Progenitor cell of endocrine pancreas (in vitro differentiated cells): ENCODE results near the gene IP6K3. TPM values are rescaled to one million over a fixed set of nuclear protein-coding genes. Genes with fewer than 3 reads are reported as not detected.

Experiments used
- DNase-seq: peaks from one replicate; pipeline ENCODE4 v3.0.0; 2021; ENCODE audit warnings: low spot score; ENCODE audit not compliant: unreplicated experiment
- H3K27ac Mint-ChIP-seq: 2 replicates; pipeline ENCODE4 v1.8.0; 2021; ENCODE audit warnings: mild to moderate bottlenecking, moderate library complexity, mixed read lengths
- H3K27me3 Mint-ChIP-seq: 2 replicates; pipeline ENCODE4 v1.8.0; 2021; ENCODE audit warnings: mixed read lengths
- H3K36me3 Mint-ChIP-seq: 2 replicates; pipeline ENCODE4 v1.8.0; 2022; ENCODE audit warnings: mixed read lengths; ENCODE audit not compliant: insufficient read depth
- H3K4me1 Mint-ChIP-seq: 2 replicates; pipeline ENCODE4 v1.8.0; 2021; ENCODE audit warnings: low read depth, mixed read lengths
- H3K4me3 Mint-ChIP-seq: 2 replicates; pipeline ENCODE4 v1.8.0; 2021; ENCODE audit warnings: low read depth, mild to moderate bottlenecking, moderate library complexity, mixed read lengths
- H3K9me3 Mint-ChIP-seq: 2 replicates; pipeline ENCODE4 v1.8.0; 2021; ENCODE audit warnings: low read depth, mixed read lengths
- microRNA-seq: library from miRNA; unstranded; fragments of <30 nt; microRNA quantifications from one replicate; pipeline ENCODE4 v1.1.0, GENCODE V29; 2020; ENCODE audit warnings: borderline number of aligned reads; ENCODE audit not compliant: unreplicated experiment
- total RNA-seq: library from RNA; stranded (reverse); gene quantifications from 2 replicates; pipeline ENCODE4 v1.2.1, GENCODE V29; 2021
- TF ChIP-seq, protein P1 (sequence below): fragments of 200-600 bp; sonication (generic); IDR thresholded peaks from one replicate; pipeline ENCODE4 v1.5.0; 2021; ENCODE audit warnings: antibody characterized with exemption, mild to moderate bottlenecking; ENCODE audit not compliant: unreplicated experiment

Gene IP6K3
- total RNA-seq, 1 donor from 2014 or later: 0.14 TPM

DNA sequence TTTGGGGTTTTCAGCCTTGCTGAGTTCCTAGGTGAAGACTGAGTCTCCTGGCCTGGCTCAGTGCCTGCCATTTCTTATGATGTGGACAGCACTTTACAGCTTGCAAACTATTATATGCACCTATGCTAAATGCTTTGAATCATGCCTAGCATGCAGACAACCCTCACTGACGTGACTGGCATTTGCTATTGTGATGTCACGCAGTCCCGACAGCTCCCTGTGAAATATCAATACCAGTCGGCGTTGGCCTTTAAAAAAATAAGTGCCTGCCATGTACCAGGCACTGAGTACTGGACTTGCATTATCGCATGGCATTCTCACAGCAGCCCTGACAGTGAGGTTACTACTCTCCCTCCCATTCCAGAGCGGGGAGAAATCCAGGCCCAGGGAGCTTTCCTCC lies 70.7 kb downstream of the IP6K3 start:
- Mint-ChIP-seq H3K27me3 (no peaks in the 10 kb centered on the region), H3K4me1 (no peaks in the 10 kb centered on the region), H3K9me3 (no peaks in the 10 kb centered on the region)

DNA sequence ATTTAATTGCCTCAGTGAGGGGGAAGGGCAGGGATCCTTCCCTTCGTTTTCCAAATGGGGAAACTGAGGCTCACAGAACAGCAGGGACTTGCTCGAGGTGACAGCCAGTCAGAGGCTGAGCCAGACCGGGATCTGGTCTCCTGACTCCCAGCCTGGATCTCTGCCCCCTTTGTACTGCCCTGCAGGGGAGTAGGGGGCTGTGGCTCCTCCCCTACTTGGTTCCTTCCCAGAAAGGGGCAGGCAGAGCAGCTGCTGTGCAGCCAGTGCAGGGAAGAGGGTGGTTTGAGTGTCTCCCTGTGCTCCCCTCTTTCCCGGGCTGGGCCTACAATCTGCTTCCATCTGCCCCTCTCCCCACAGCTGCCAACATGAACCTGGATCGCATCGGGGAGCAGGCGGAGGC lies 72.9 kb downstream of the IP6K3 start:
- Mint-ChIP-seq H3K4me1 (no peaks in the 10 kb centered on the region), H3K36me3 (peaks cover 5% of the 10 kb centered on the region), H3K27ac (no peak overlapping the region), H3K4me3 (no peak overlapping the region), H3K27me3 (no peaks in the 10 kb centered on the region), H3K9me3 (no peaks in the 10 kb centered on the region)
- TF ChIP-seq, protein P1, sequence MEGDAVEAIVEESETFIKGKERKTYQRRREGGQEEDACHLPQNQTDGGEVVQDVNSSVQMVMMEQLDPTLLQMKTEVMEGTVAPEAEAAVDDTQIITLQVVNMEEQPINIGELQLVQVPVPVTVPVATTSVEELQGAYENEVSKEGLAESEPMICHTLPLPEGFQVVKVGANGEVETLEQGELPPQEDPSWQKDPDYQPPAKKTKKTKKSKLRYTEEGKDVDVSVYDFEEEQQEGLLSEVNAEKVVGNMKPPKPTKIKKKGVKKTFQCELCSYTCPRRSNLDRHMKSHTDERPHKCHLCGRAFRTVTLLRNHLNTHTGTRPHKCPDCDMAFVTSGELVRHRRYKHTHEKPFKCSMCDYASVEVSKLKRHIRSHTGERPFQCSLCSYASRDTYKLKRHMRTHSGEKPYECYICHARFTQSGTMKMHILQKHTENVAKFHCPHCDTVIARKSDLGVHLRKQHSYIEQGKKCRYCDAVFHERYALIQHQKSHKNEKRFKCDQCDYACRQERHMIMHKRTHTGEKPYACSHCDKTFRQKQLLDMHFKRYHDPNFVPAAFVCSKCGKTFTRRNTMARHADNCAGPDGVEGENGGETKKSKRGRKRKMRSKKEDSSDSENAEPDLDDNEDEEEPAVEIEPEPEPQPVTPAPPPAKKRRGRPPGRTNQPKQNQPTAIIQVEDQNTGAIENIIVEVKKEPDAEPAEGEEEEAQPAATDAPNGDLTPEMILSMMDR: no peak
- no peak for DNase-seq

More for the DNA sequence above, 70.7 kb downstream of the IP6K3 start:
- no peak for DNase-seq
- Mint-ChIP-seq H3K4me3 (no peak overlapping the region), H3K36me3 (peaks cover 11% of the 10 kb centered on the region), H3K27ac (peak overlapping the region; percentile 90)
- TF ChIP-seq, protein P1: no peak

DNA sequence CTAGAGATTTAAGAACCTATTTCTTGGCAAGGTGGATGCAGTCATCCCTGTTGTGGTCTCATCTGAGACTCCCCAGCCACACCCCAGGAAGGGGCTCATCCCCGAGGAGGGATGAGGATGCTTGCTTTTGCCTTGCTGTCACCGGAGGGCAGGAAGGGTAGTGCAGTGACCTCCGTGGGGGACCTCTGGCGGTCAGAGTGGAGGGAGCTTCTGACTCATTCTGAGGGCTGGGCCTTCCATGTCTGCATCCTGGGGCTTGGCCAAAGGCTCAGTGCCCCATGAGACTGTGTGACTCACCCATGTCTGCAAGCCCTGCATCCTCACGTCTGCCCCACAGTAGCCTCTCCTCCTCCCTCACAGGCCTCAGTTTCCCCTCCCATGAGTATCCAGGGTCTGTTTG lies 73.9 kb downstream of the IP6K3 start:
- Mint-ChIP-seq H3K27ac (no peak overlapping the region), H3K4me3 (no peak overlapping the region), H3K36me3 (peaks cover 3% of the 10 kb centered on the region), H3K9me3 (no peaks in the 10 kb centered on the region), H3K4me1 (no peaks in the 10 kb centered on the region), H3K27me3 (no peaks in the 10 kb centered on the region)
- DNase-seq: no peak
- TF ChIP-seq, protein P1: no peak

DNA sequence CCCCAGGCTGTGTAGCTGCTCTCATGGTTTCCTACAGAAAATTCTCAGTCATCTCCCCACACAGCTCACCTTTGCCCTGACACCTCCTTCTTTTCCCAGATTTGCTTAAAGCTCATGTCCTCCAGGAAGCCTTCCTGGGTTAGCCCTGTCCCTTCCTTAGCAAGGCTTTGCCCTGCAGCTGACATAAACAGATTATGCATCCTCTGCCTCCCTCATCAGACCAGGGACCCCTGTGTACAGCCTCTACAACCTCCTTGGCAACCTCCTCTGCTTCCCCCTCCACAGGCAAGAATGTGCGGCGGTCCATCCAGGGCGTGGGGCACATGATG lies 75.0 kb downstream of the IP6K3 start:
- Mint-ChIP-seq H3K36me3 (no peaks in the 10 kb centered on the region), H3K4me3 (no peak overlapping the region), H3K4me1 (no peaks in the 10 kb centered on the region), H3K27ac (no peak overlapping the region), H3K27me3 (no peaks in the 10 kb centered on the region), H3K9me3 (no peaks in the 10 kb centered on the region)
- TF ChIP-seq, protein P1: no peak
- no peak for DNase-seq

Small RNA genes within 50 kb of the gene (microRNA-seq; reads per million reads assigned to microRNA genes)
- gene MIR3934: 4.8 reads per million

Other genes starting within 250 kb of the IP6K3 start
- gene BAK1, start 166.6 kb downstream of the IP6K3 start, total RNA-seq: 21.0 and 22.4 TPM in 2 replicates
- 28.3 and 30.4 TPM in 2 replicates for gene ITPR3, start 125.6 kb downstream of the IP6K3 start, total RNA-seq
- 97.2 and 99.4 TPM in 2 replicates for gene UQCC2, start 35.2 kb downstream of the IP6K3 start, total RNA-seq
- 69.9 and 73.6 TPM in 2 replicates for gene LEMD2, start 42.2 kb upstream of the IP6K3 start, total RNA-seq
- gene MLN, start 57.1 kb upstream of the IP6K3 start, total RNA-seq: not detected in 2 replicates